Right lobe of liver (tissue), 6 donors: ENCODE data around the gene TSFM. TPM values are rescaled to one million over a fixed set of nuclear protein-coding genes. Genes with fewer than 3 reads are reported as not detected.

ENCODE experiments used
- ATAC-seq, 4 donors: fragments of 200-7000 bp; cut with Tn5 transposase; one replicate each; pipeline ENCODE4 v1.9.1; 2020; ENCODE audit warnings: mild to moderate bottlenecking in 4 of 4, moderate library complexity in 4 of 4
- DNase-seq, 3 donors: peaks; one replicate each; pipeline ENCODE4 v3.0.0-alpha.2; 2020
- H3K27ac ChIP-seq, 3 donors: fragments of 200-600 bp; one replicate each; pipeline ENCODE4 v1.8.0; 2022
- H3K27me3 ChIP-seq, 2 donors: fragments of 200-600 bp; one replicate each; pipeline ENCODE4 v1.8.0; 2022
- H3K36me3 ChIP-seq, 4 donors: fragments of 200-600 bp; sonication (generic) in 1 of 4; one replicate each; pipeline versions ENCODE4 v1.5.1 to v1.8.0; 2017 to 2022; ENCODE audit warnings: control low read depth in 1 of 4
- H3K4me1 ChIP-seq, 4 donors: fragments of 200-600 bp; sonication (generic) in 1 of 4; one replicate each; pipeline versions ENCODE4 v1.5.1 to v1.8.0; 2017 to 2022; ENCODE audit warnings: control low read depth in 1 of 4
- H3K4me3 ChIP-seq, 3 donors: fragments of 200-600 bp; one replicate each; pipeline ENCODE4 v1.8.0; 2022
- H3K9me3 ChIP-seq, 4 donors: fragments of 200-600 bp; sonication (generic) in 1 of 4; one replicate each; pipeline versions ENCODE4 v1.5.1 to v1.8.0; 2017 to 2022; ENCODE audit warnings: control low read depth in 1 of 4
- POLR2A ChIP-seq: fragments of 450-650 bp; IDR thresholded peaks from one replicate; pipeline ENCODE4 v1.6.1; 2017; ENCODE audit warnings: antibody characterized with exemption, mild to moderate bottlenecking
- WGBS: methylation state at CpG from one replicate; pipeline ENCODE4 v1.1.6; 2018; ENCODE audit warnings: low coverage, low lambda C conversion rate; ENCODE audit not compliant: insufficient coverage; ENCODE audit errors: missing lambda C conversion rate; 5-methylcytosine and 5-hydroxymethylcytosine counted together
- intact Hi-C, 2 donors: fragments of 100-400 bp; cut with DNase I; formaldehyde crosslinking; loops; one replicate each; pipeline versions ENCODE4 v1.11.2 to v1.14.1; 2022
- total RNA-seq, 6 experiments: library from RNA; depleted of rRNA in 2 of 6; stranded (reverse); fragments of >200 nt in 2 of 6; fragmentation: NEBNext Ultra II Directional in 3 of 6; extraction: Animal tissue kit (Norgen Biotek cat#: 25700) in 3 of 6; gene quantifications; one replicate each; pipeline versions ENCODE4 v1.1.0 to v1.2.4, GENCODE V29; 2016 to 2023
- TF ChIP-seq, protein P1 (sequence below), 4 donors: fragments of 200-600 bp in 3 of 4; fragments of 450-650 bp in 1 of 4; IDR thresholded peaks; one replicate each; pipeline versions ENCODE4 v1.5.1 to v1.8.0; 2016 to 2022; ENCODE audit warnings: antibody characterized with exemption in 4 of 4, mild to moderate bottlenecking in 2 of 4
- donor health status: DM: no; HTN: yes; CAD: no.
- donor health status: DM: no; HTN: no; CAD: no.
- donor health status: DM: no; HTN: no; CAD: no.
- donor health status: DM: no; HTN: yes; CAD: no.
- donor health status: DM: no; HTN: yes; CAD: no.

TSFM gene
- total RNA-seq, 6 experiments from 2014 or later, result 25.6 to 40.2 (median 30.9) TPM

DNA sequence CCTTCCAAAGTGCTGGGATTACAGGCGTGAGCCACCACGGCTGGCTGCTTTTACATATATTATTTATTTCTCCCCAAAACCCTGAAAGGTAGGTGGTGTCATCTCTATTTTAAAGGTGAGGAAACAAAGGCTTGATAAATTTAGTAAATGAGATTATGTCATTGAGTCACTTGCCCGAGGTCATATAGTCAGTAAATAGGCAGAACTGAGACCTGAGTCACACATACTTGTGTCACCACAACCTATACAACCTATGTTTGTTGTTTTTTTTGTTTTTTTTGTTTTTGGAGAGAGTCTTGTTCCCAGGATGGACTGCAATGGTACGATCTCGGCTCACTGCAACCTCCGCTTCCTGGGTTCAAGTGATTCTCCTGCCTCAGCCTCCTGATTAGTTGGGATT lies 12.8 kb downstream of the TSFM start:
- intact Hi-C loops, result no loop called here
- no peaks in the 10 kb centered on the region for H3K4me1 ChIP-seq
- ATAC-seq (no peak), DNase-seq (no peak)
- no peaks in the 10 kb centered on the region for H3K27me3 ChIP-seq
- no peak overlapping the region for H3K27ac ChIP-seq
- WGBS, result 92% methylated on average over 5 of the region's 6 CpGs
- no peak overlapping the region for H3K4me3 ChIP-seq
- TF ChIP-seq POLR2A, result no peak
- TF ChIP-seq, protein P1, sequence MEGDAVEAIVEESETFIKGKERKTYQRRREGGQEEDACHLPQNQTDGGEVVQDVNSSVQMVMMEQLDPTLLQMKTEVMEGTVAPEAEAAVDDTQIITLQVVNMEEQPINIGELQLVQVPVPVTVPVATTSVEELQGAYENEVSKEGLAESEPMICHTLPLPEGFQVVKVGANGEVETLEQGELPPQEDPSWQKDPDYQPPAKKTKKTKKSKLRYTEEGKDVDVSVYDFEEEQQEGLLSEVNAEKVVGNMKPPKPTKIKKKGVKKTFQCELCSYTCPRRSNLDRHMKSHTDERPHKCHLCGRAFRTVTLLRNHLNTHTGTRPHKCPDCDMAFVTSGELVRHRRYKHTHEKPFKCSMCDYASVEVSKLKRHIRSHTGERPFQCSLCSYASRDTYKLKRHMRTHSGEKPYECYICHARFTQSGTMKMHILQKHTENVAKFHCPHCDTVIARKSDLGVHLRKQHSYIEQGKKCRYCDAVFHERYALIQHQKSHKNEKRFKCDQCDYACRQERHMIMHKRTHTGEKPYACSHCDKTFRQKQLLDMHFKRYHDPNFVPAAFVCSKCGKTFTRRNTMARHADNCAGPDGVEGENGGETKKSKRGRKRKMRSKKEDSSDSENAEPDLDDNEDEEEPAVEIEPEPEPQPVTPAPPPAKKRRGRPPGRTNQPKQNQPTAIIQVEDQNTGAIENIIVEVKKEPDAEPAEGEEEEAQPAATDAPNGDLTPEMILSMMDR (IDR thresholded peaks at IDR 0.05), result no peak
- no peaks in the 10 kb centered on the region for H3K9me3 ChIP-seq
- peaks cover 0 to 62% (median 27%) of the 10 kb centered on the region in 4 donors for H3K36me3 ChIP-seq

- intact Hi-C loops, result no loop called here
- Histone ChIP-seq H3K9me3 (no peaks in the 10 kb centered on the region), H3K4me1 (no peaks in the 10 kb centered on the region), H3K36me3 (peaks cover 0 to 74% (median 30%) of the 10 kb centered on the region in 4 donors), H3K27ac (no peak overlapping the region), H3K27me3 (no peaks in the 10 kb centered on the region), H3K4me3 (no peak overlapping the region)
- DNase-seq, result no peak
- ATAC-seq, result no peak
- TF ChIP-seq, protein P1 (IDR thresholded peaks at IDR 0.05), result no peak
- no peak for TF ChIP-seq POLR2A
- 100% methylated on average over 1 of the region's 1 CpG for WGBS
Observed at GRCh38 chr12:57796996-57797395, 14.4 kb downstream of the TSFM start.

DNA sequence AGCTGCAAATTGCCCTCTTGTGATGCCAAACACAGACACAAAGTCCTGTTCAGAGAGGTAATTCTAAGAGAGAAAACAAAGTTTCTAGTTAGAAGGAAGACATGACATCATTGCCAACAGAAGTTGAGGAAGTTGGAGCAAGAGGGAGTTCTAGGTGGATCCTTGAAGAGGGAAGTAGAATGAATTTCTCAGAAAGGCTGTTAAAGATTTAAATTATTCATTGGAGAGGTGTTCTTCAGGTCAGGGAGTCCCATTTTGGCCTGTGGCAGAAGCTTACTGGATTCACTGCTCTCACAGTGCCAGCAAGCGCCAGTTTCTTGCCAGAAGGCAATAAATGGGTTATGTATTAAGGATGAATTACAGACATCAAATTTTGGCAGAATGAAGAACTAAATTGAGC lies 15.3 kb downstream of the TSFM start:
- Histone ChIP-seq H3K36me3 (peaks cover 0 to 74% (median 27%) of the 10 kb centered on the region in 4 donors), H3K4me3 (no peak overlapping the region), H3K4me1 (no peaks in the 10 kb centered on the region), H3K27ac (no peak overlapping the region), H3K27me3 (no peaks in the 10 kb centered on the region), H3K9me3 (no peaks in the 10 kb centered on the region)
- no peak for TF ChIP-seq POLR2A
- TF ChIP-seq, protein P1 (IDR thresholded peaks at IDR 0.05), result no peak
- WGBS, result 100% methylated on average over 1 of the region's 1 CpG
- no peak for DNase-seq
- intact Hi-C loops, result no loop called here
- ATAC-seq, result no peak

DNA sequence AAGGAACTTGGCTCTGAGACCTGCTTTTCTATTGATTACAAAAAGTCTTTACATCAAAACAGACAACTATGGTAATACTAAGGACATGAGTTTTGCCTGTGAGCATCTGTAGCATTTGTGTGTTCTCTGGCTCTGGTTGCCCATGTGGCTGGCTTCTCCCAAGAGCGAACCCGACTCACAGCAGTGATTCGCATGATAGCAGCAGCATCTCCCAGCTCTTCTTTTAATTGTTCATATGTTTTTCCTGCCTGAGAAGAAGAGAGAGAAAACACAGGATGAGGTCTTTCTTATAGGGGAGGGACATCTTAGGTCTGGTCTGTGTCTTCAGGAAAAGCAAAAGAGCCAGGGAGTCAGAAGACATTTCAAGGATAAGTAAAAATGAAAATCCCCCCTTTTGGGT lies 18.4 kb downstream of the TSFM start:
- Histone ChIP-seq H3K27me3 (no peaks in the 10 kb centered on the region), H3K9me3 (no peaks in the 10 kb centered on the region), H3K4me1 (no peaks in the 10 kb centered on the region), H3K4me3 (no peak overlapping the region), H3K36me3 (peaks cover 0 to 64% (median 23%) of the 10 kb centered on the region in 4 donors), H3K27ac (no peak overlapping the region)
- DNase-seq, result no peak
- intact Hi-C loops, result loop anchor here in 1 of 2 donors (10.0 kb wide), 1 partner anchor 104 kb away; no protein-coding TSS in a partner anchor
- no CpG with 5 or more reads among the region's 3 CpGs for WGBS
- TF ChIP-seq, protein P1 (IDR thresholded peaks at IDR 0.05), result no peak
- no peak for TF ChIP-seq POLR2A
- ATAC-seq, result no peak

- Histone ChIP-seq H3K4me3 (no peak overlapping the region), H3K4me1 (no peaks in the 10 kb centered on the region), H3K27ac (no peak overlapping the region), H3K9me3 (no peaks in the 10 kb centered on the region), H3K27me3 (no peaks in the 10 kb centered on the region), H3K36me3 (peaks cover 0 to 66% (median 16%) of the 10 kb centered on the region in 4 donors)
- intact Hi-C loops, result loop anchor here in 1 of 2 donors (10.0 kb wide), 1 partner anchor 102 kb away; no protein-coding TSS in a partner anchor
- no peak for DNase-seq
- TF ChIP-seq, protein P1 (IDR thresholded peaks at IDR 0.05), result no peak
- TF ChIP-seq POLR2A, result no peak
- WGBS, result 100% methylated on average over 1 of the region's 1 CpG
- ATAC-seq, result no peak
Observed at GRCh38 chr12:57802607-57803006, 20.0 kb downstream of the TSFM start.
